T-cell (primary cell): Measurements from ENCODE around the gene RBCK1. TPM values are rescaled to one million over a fixed set of nuclear protein-coding genes. Genes with fewer than 3 reads are reported as not detected.

Experiments used
- ATAC-seq, 4 experiments: fragments of 200-7000 bp in 3 of 4; fragments of 150-1000 bp in 1 of 4; cut with Tn5 transposase; replicated peaks in 1 of 4; 1 replicate in 3 of 4; 2 replicates in 1 of 4; pipeline ENCODE4 v1.10.0; 2021; ENCODE audit warnings: moderate library complexity in 3 of 4, mild to moderate bottlenecking in 2 of 4, moderate number of reproducible peaks in 1 of 4
- CTCF ChIA-PET, 2 donors: fragments of 300-600 bp; sonication (Branson Sonifier 250); formaldehyde crosslinking; loops; one replicate each; lab custom pipeline; 2022; ENCODE audit warnings: antibody characterized with exemption in 2 of 2; lab: Charles Lee
- POLR2A ChIA-PET, 2 donors: fragments of 300-600 bp; sonication (Branson Sonifier 250); formaldehyde crosslinking; loops; one replicate each; lab custom pipeline; 2022; ENCODE audit warnings: antibody characterized with exemption in 2 of 2; lab: Charles Lee
- DNase-seq, 35 experiments: peaks; one replicate each; pipeline versions ENCODE4 v3.0.0 to v3.0.0-alpha.2; 2013 to 2023
- H3K27ac ChIP-seq: one replicate; pipeline ENCODE4 v1.5.1; 2013; ENCODE audit warnings: low read length
- H3K27me3 ChIP-seq, 2 experiments: replicated peaks in 1 of 2; 1 replicate in 1 of 2; 2 replicates in 1 of 2; pipeline versions ENCODE4 v1.6.1 to v1.7.0; 2013; ENCODE audit warnings: low read length in 1 of 2, mixed read lengths in 1 of 2; ENCODE audit not compliant: control insufficient read depth in 2 of 2, insufficient read depth in 2 of 2; ENCODE audit errors: extremely low read depth in 1 of 2
- H3K36me3 ChIP-seq, 2 donors: 1 replicate in 1 of 2; 2 replicates in 1 of 2; pipeline versions ENCODE4 v1.6.1 to v1.7.0; 2013; ENCODE audit warnings: low read length in 1 of 2; ENCODE audit not compliant: control insufficient read depth in 2 of 2, insufficient read depth in 1 of 2; ENCODE audit errors: extremely low read depth in 1 of 2
- H3K4me1 ChIP-seq, 2 experiments: 1 replicate in 1 of 2; 2 replicates in 1 of 2; pipeline versions ENCODE4 v1.6.1 to v1.7.0; 2013; ENCODE audit warnings: low read length in 2 of 2, mixed read lengths in 1 of 2; ENCODE audit not compliant: insufficient read depth in 2 of 2, control insufficient read depth in 1 of 2; ENCODE audit errors: extremely low read depth in 1 of 2
- H3K4me3 ChIP-seq, 2 donors: 1 replicate in 1 of 2; 2 replicates in 1 of 2; pipeline versions ENCODE4 v1.5.1 to v1.7.0; 2013; ENCODE audit warnings: mild to moderate bottlenecking in 2 of 2, low read length in 1 of 2, moderate library complexity in 1 of 2; ENCODE audit not compliant: control insufficient read depth in 1 of 2; ENCODE audit errors: extremely low read depth in 1 of 2
- H3K9me3 ChIP-seq: 2 replicates; pipeline ENCODE4 v1.7.0; 2013
- H3K27ac Mint-ChIP-seq, 2 donors: one replicate each; pipeline ENCODE4 v1.8.0; 2020 to 2021; ENCODE audit warnings: mild to moderate bottlenecking in 2 of 2, mixed read lengths in 2 of 2
- H3K27me3 Mint-ChIP-seq, 2 donors: one replicate each; pipeline ENCODE4 v1.8.0; 2021 to 2022; ENCODE audit warnings: mixed read lengths in 2 of 2
- H3K36me3 Mint-ChIP-seq: one replicate; pipeline ENCODE4 v1.8.0; 2021; ENCODE audit warnings: mixed read lengths
- H3K4me1 Mint-ChIP-seq, 3 donors: one replicate each; pipeline ENCODE4 v1.8.0; 2020 to 2022; ENCODE audit warnings: mixed read lengths in 3 of 3, mild to moderate bottlenecking in 1 of 3
- H3K4me3 Mint-ChIP-seq, 3 donors: one replicate each; pipeline ENCODE4 v1.8.0; 2020 to 2022; ENCODE audit warnings: mild to moderate bottlenecking in 3 of 3, mixed read lengths in 3 of 3, moderate library complexity in 3 of 3
- H3K9me3 Mint-ChIP-seq, 3 donors: one replicate each; pipeline ENCODE4 v1.8.0; 2020 to 2022; ENCODE audit warnings: mixed read lengths in 3 of 3
- WGBS: methylation state at CpG from one replicate; pipeline ENCODE4 v1.1.5; 2013; ENCODE audit warnings: missing lambda C conversion rate; ENCODE audit not compliant: insufficient coverage; 5-methylcytosine and 5-hydroxymethylcytosine counted together
- total RNA-seq, 35 experiments: library from RNA in 6 of 35; stranded (reverse) in 6 of 35; fragments of 120-200 nt in 1 of 35; gene quantifications; one replicate each; pipeline versions ENCODE4 v1.2.1 to v1.2.4 and lab custom pipeline; 2013 to 2026

RBCK1 gene
- total RNA-seq, 5 donors from 2014 or later (not counting 1 experiment from before 2014, with no cell fraction given) = 87.0 to 110 (median 105) TPM

- Mint-ChIP-seq H3K36me3 (no peaks in the 10 kb centered on the region), H3K4me1 (peaks cover 29 to 41% (median 36%) of the 10 kb centered on the region in 3 donors), H3K27me3 (peaks cover 0 to 4% of the 10 kb centered on the region in 2 donors), H3K27ac (peak overlapping the region; percentile 63 to 84), H3K4me3 (peak overlapping the region in 1 of 3 donors; percentile 54), H3K9me3 (no peaks in the 10 kb centered on the region)
- 87% methylated on average over 6 of the region's 9 CpGs for whole genome bisulfite sequencing
- ChIA-PET POLR2A (no interaction called here), CTCF (interaction anchor here (0.7 kb wide), 2 partner anchors 20 to 113 kb away, joined by 4 to 5 read pairs; no protein-coding TSS in a partner anchor)
- Histone ChIP-seq H3K4me3 (no peak overlapping the region), H3K27ac (no peak overlapping the region), H3K4me1 (peaks cover 4 to 18% of the 10 kb centered on the region in 2 experiments), H3K36me3 (no peaks in the 10 kb centered on the region), H3K27me3 (peaks cover 0 to 2% of the 10 kb centered on the region in 2 experiments), H3K9me3 (no peaks in the 10 kb centered on the region)
- DNase-seq = no peak
- peak in 2 of 4 experiments; percentile 39 to 47 for ATAC-seq
Measured at GRCh38 chr20:364905-365794, 42.9 kb upstream of the RBCK1 start.

- Histone ChIP-seq H3K36me3 (no peaks in the 10 kb centered on the region), H3K9me3 (no peaks in the 10 kb centered on the region), H3K27me3 (peaks cover 0 to 2% of the 10 kb centered on the region in 2 experiments), H3K4me3 (no peak overlapping the region), H3K27ac (no peak overlapping the region), H3K4me1 (peaks cover 4 to 18% of the 10 kb centered on the region in 2 experiments)
- no CpG with 5 or more reads among the region's 7 CpGs for WGBS
- peaks cover 29 to 41% (median 36%) of the 10 kb centered on the region in 3 donors for H3K4me1 Mint-ChIP-seq
- no peaks in the 10 kb centered on the region for H3K9me3 Mint-ChIP-seq
- no peaks in the 10 kb centered on the region for H3K36me3 Mint-ChIP-seq
- no peak for DNase-seq
- H3K27me3 Mint-ChIP-seq = peaks cover 0 to 4% of the 10 kb centered on the region in 2 donors
- CTCF ChIA-PET = interaction anchor here in 1 of 2 donors (0.7 kb wide), 1 partner anchor 19 kb away, joined by 4 read pairs; no protein-coding TSS in a partner anchor
- POLR2A ChIA-PET = no interaction called here
- H3K4me3 Mint-ChIP-seq = peak overlapping the region in 2 of 3 donors; percentile 28 to 68
- peak in 3 of 4 experiments; percentile 50 to 72 (median 64) for ATAC-seq
- peak overlapping the region; percentile 85 for H3K27ac Mint-ChIP-seq
Measured at GRCh38 chr20:366041-366718, 41.9 kb upstream of the RBCK1 start.

GRCh38 chr20:366719-367485 lies 41.2 kb upstream of the RBCK1 start:
- ChIA-PET POLR2A (no interaction called here), CTCF (no interaction called here)
- peaks cover 0 to 4% of the 10 kb centered on the region in 2 donors for H3K27me3 Mint-ChIP-seq
- ATAC-seq = no peak
- no peaks in the 10 kb centered on the region for H3K9me3 ChIP-seq
- H3K4me3 ChIP-seq = no peak overlapping the region
- H3K9me3 Mint-ChIP-seq = no peaks in the 10 kb centered on the region
- WGBS = 87% methylated on average over 3 of the region's 13 CpGs
- peak overlapping the region; percentile 85 for H3K27ac Mint-ChIP-seq
- peaks cover 31 to 43% (median 41%) of the 10 kb centered on the region in 3 donors for H3K4me1 Mint-ChIP-seq
- peaks cover 0 to 2% of the 10 kb centered on the region in 2 experiments for H3K27me3 ChIP-seq
- H3K27ac ChIP-seq = no peak overlapping the region
- no peaks in the 10 kb centered on the region for H3K36me3 ChIP-seq
- H3K36me3 Mint-ChIP-seq = no peaks in the 10 kb centered on the region
- peaks cover 4 to 21% of the 10 kb centered on the region in 2 experiments for H3K4me1 ChIP-seq
- H3K4me3 Mint-ChIP-seq = no peak overlapping the region
- no peak for DNase-seq

GRCh38 chr20:367486-367887 lies 40.6 kb upstream of the RBCK1 start:
- Mint-ChIP-seq H3K27ac (peak overlapping the region in 1 of 2 donors; percentile 61), H3K4me3 (no peak overlapping the region), H3K9me3 (no peaks in the 10 kb centered on the region), H3K36me3 (no peaks in the 10 kb centered on the region), H3K27me3 (peaks cover 0 to under 1% of the 10 kb centered on the region in 2 donors), H3K4me1 (peaks cover 31 to 44% (median 39%) of the 10 kb centered on the region in 3 donors)
- H3K27me3 ChIP-seq = peaks cover 0 to 2% of the 10 kb centered on the region in 2 experiments
- ChIA-PET POLR2A (no interaction called here), CTCF (no interaction called here)
- no peaks in the 10 kb centered on the region for H3K9me3 ChIP-seq
- WGBS = 85% methylated on average over 5 of the region's 8 CpGs
- H3K4me1 ChIP-seq = peaks cover 8 to 21% of the 10 kb centered on the region in 2 experiments
- H3K36me3 ChIP-seq = no peaks in the 10 kb centered on the region
- ATAC-seq = no peak
- no peak overlapping the region for H3K27ac ChIP-seq
- no peak overlapping the region for H3K4me3 ChIP-seq
- DNase-seq = no peak

- no peak overlapping the region for H3K4me3 Mint-ChIP-seq
- Histone ChIP-seq H3K27ac (no peak overlapping the region), H3K36me3 (no peaks in the 10 kb centered on the region), H3K4me1 (peaks cover 8 to 19% of the 10 kb centered on the region in 2 experiments), H3K4me3 (no peak overlapping the region), H3K9me3 (no peaks in the 10 kb centered on the region), H3K27me3 (peaks cover 0 to 2% of the 10 kb centered on the region in 2 experiments)
- WGBS = 93% methylated on average over 4 of the region's 4 CpGs
- H3K9me3 Mint-ChIP-seq = no peaks in the 10 kb centered on the region
- no peak for DNase-seq
- H3K36me3 Mint-ChIP-seq = no peaks in the 10 kb centered on the region
- ChIA-PET CTCF (no interaction called here), POLR2A (no interaction called here)
- no peak for ATAC-seq
- no peaks in the 10 kb centered on the region for H3K27me3 Mint-ChIP-seq
- H3K27ac Mint-ChIP-seq = peak overlapping the region; percentile 1 to 9
- H3K4me1 Mint-ChIP-seq = peaks cover 30 to 47% (median 42%) of the 10 kb centered on the region in 3 donors
Measured at GRCh38 chr20:368915-369314, 39.2 kb upstream of the RBCK1 start.
